Measurements from ENCODE around the gene XNDC1N.

Gene XNDC1N

GRCh38 chr11:71927820-71928736 lies at the start of gene XNDC1N:
XNDC1N (minus strand) TSS chr11:71928594; CDS start chr11:71923353, 5,241 bp downstream.
- peak; percentile 72 for DNase-seq (ENCODE audit: low read depth, low spot score)

- DNase-seq (ENCODE audit: low read depth, low spot score) = no peak
Observed at GRCh38 chr11:71977743-71978418, 49.5 kb upstream of the XNDC1N start.

GRCh38 chr11:71977090-71977489 lies 48.7 kb upstream of the XNDC1N start:
- DNase-seq (ENCODE audit: low read depth, low spot score) = no peak

GRCh38 chr11:71976551-71976950 lies 48.2 kb upstream of the XNDC1N start:
- no peak for DNase-seq (ENCODE audit: low read depth, low spot score)

- DNase-seq (ENCODE audit: low read depth, low spot score) = no peak
Observed at GRCh38 chr11:71971680-71972079, 43.3 kb upstream of the XNDC1N start.

- no peak for DNase-seq (ENCODE audit: low read depth, low spot score)
Observed at GRCh38 chr11:71964641-71965040, 36.2 kb upstream of the XNDC1N start.

GRCh38 chr11:71963468-71963867 lies 35.1 kb upstream of the XNDC1N start:
- DNase-seq (ENCODE audit: low read depth, low spot score) = no peak

GRCh38 chr11:71962428-71963038 lies 34.1 kb upstream of the XNDC1N start:
- DNase-seq (ENCODE audit: low read depth, low spot score) = no peak

- no peak for DNase-seq (ENCODE audit: low read depth, low spot score)
Observed at GRCh38 chr11:71955898-71956456, 27.6 kb upstream of the XNDC1N start.

- DNase-seq (ENCODE audit: low read depth, low spot score) = no peak
Observed at GRCh38 chr11:71951741-71952310, 23.4 kb upstream of the XNDC1N start.

GRCh38 chr11:71949034-71949433 lies 20.6 kb upstream of the XNDC1N start:
- no peak for DNase-seq (ENCODE audit: low read depth, low spot score)

GRCh38 chr11:71948314-71949027 lies 20.1 kb upstream of the XNDC1N start:
- DNase-seq (ENCODE audit: low read depth, low spot score) = no peak

- DNase-seq (ENCODE audit: low read depth, low spot score) = no peak
Observed at GRCh38 chr11:71947498-71947897, 19.1 kb upstream of the XNDC1N start.

GRCh38 chr11:71946144-71946571 lies 17.8 kb upstream of the XNDC1N start:
- no peak for DNase-seq (ENCODE audit: low read depth, low spot score)

- DNase-seq (ENCODE audit: low read depth, low spot score) = no peak
Observed at GRCh38 chr11:71940561-71941219, 12.3 kb upstream of the XNDC1N start.

- DNase-seq (ENCODE audit: low read depth, low spot score) = no peak
Observed at GRCh38 chr11:71937826-71938225, 9.4 kb upstream of the XNDC1N start.

GRCh38 chr11:71936825-71937224 lies 8.4 kb upstream of the XNDC1N start:
- no peak for DNase-seq (ENCODE audit: low read depth, low spot score)

GRCh38 chr11:71935338-71935925 lies 7.0 kb upstream of the XNDC1N start:
- DNase-seq (ENCODE audit: low read depth, low spot score) = no peak

- DNase-seq (ENCODE audit: low read depth, low spot score) = no peak
Observed at GRCh38 chr11:71934213-71934612, 5.8 kb upstream of the XNDC1N start.

Data from iPS DF 19.7 (cell line).